ENCODE measurements around the gene ZNF398.

GRCh38 chr7:149214020-149214720 lies 66.9 kb downstream of the ZNF398 start:
- no peak for TF ChIP-seq SMC3 (IDR thresholded peaks at IDR 0.05; ENCODE audit: borderline replicate concordance, low read length)
- no peak for TF ChIP-seq HDGF (IDR thresholded peaks at IDR 0.05)
